NCI-H2196 (cell line): ENCODE data around the gene MED12L.
A peak's percentile ranks its signal among the peaks of the same experiment; 100 is the strongest.
"Not testable (repeated sequence)": the region's sequence is repeated elsewhere in the genome, so short reads cannot be mapped to it uniquely, and the experiment has no call there.

Experiments
- DNase-seq: peaks from one replicate; lab custom pipeline; 2025; ENCODE audit not compliant: unreplicated experiment; lab: John Stamatoyannopoulos, UW

Gene MED12L

DNA sequence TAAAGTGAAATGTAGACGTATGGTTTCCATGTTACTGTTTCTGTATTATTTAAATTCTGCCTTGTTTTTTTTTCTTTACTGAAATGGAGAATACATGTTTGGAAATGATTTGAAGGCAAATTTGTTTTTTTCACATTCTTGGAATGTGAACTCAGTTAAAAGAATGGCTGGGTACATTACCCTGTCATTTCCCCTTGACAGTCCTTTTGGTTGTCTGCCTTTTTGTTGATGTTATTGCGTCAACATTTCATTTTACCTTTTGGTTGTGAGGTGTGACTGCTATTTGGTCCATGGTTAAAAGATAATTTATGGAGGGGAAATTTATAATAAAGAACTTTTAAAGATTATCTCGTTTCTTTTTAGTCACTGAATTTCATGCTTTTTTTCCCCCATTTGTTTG, 120.7 kb downstream of the MED12L start:
- DNase-seq: no peak

- DNase-seq: no peak
Observed at GRCh38 chr3:151209654-151210053, 124.2 kb downstream of the MED12L start.

DNA sequence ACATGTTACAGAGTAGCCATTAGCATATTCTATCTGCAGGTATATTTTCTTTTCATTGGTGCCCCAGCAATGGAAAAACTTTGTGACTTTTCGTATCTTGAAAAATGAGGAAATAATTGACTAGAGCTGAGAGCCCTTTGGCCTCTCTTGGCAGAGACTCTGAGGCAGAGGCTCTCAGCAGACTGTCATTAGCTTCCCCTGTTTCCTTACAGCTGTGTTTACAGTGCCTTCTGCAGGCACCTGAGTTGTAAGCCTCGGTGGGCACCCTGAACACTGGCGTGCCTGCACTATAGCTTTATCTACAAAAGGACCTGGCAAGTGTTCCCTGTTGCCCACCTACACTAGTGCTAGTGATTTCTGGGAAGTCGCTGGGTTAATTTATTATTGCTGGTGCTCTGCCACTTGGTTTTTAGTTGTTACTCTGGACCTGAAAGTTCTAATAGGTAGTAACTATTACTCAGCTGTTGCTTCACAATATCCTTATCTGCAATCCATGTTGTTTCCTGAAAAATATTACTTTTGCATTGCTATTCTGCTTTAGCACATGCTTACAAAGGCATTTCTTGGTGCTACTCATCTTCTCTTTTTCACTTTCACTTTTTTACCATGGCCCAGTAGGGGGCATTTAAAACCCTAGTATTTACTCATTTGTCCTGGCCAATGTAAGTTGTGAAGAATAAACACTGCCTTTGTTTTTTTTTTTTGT, 125.4 kb downstream of the MED12L start:
- DNase-seq: no peak

- DNase-seq: no peak
Observed at GRCh38 chr3:151213151-151213550, 127.7 kb downstream of the MED12L start.

- no peak for DNase-seq
Observed at GRCh38 chr3:151213881-151214280, 128.4 kb downstream of the MED12L start.

- no peak for DNase-seq
Observed at GRCh38 chr3:151214459-151214858, 129.0 kb downstream of the MED12L start.

DNA sequence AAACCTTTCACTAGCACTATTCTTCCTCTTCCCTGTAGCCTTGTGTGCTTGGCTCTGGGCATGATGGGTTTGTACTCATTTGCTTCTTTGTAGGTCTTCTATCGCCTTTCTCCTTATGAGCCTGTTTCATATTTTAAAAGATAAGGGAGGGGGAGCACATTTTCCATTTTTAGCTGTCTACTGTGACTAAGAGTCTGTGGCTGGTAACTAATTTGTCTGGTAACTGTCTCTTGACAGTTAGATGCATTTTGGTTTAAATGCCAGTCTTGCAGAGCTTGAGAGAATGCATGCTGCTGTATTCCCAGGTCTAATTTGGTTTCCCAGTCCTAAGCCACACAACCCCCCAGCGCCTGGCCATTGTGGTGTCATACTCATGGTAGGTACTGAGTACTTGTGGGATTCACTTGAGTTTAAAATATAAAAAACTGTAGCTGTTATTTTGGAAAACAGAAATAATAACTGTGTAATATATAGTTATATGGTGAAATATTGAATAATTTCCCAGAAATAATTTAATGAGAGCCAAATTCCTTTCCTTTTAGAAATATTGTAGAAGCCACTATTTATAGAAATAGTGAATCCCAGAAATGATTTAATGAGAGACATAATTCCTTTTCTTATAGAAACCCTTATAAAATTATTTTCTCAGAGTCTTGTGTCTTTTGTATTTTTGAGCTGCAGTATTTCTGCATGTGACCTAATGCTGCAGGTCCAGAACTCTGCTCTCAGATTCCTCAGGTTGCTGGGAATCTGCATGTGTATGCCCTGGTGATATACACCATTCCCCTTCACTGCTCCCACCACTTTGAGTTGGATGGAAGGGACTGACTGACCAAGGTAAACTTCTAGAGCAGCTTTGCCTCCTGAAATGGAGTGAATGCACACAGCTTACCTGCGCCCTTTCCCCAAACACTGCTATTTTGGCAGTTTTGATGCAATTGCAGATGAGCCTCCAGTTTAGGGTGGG, 131.5 kb downstream of the MED12L start:
- no peak for DNase-seq

DNA sequence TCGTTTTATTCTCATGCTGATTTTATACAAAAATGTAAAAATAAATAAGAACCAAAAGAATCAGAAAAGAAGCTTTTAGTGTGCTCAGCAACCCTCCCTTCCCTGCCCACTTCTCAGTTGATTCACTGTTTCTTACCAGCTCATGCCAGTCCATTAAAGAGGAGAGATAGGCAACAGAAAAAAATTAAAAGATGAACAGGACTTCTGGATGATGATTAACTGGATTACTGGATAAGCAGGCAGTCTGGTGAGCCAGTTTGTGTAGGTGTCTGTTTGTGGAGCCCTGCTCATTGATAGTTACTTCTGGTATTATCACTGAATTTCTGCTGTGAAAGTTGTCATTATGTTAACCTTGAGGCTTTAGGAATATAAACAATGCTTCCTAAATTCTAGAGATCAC, 132.7 kb downstream of the MED12L start:
- no peak for DNase-seq

DNA sequence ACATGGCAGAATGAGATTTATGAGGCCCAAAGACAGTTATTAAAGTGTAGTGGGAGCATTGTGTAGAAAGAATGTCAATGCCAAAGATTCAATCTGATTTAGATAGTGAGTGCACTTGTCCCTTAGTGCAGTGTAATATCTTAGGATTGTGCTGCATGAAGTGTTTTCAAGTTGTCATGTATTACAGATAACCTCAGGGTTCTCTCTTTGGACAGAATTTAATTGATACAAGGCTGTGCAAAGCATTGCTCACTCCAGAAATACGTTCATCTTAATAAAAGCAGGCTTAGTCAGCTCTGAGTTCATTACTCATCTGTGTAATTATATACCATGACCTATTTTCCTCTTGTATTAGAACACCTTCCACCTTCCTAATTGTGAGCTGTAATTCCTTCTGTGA, 133.6 kb downstream of the MED12L start:
- DNase-seq: no peak

DNA sequence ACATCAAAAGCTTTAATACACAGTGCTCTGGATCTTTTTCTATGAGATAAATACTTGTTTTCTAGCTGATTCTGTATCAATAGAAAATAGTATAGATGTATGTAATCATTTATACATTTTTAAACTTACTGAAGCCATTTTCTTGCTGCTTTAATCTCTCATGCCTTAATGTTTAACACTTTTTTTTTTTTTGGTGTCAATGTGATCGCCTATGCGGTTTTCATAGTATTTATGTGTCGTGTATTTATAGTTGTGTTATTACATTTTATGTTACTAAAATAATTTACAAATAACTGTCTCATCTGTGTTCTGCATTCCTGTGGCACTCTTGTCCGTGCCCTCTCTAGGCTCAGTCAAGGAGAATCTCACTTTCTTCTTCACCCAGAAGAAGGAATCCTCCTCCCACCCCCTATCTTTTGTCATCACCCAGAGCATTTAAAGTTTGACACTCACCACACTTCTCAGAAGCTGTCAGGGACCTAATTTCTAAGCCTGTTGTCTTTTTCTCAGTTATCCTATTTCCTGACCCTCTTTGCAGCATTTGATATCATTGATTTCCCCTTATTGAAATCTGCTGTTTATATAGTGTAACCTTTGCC, 138.9 kb downstream of the MED12L start:
- DNase-seq: no peak

- no peak for DNase-seq
Observed at GRCh38 chr3:151225040-151225975, 139.8 kb downstream of the MED12L start.

- peak; percentile 64 for DNase-seq
Observed at GRCh38 chr3:151226088-151226563, 140.7 kb downstream of the MED12L start.

DNA sequence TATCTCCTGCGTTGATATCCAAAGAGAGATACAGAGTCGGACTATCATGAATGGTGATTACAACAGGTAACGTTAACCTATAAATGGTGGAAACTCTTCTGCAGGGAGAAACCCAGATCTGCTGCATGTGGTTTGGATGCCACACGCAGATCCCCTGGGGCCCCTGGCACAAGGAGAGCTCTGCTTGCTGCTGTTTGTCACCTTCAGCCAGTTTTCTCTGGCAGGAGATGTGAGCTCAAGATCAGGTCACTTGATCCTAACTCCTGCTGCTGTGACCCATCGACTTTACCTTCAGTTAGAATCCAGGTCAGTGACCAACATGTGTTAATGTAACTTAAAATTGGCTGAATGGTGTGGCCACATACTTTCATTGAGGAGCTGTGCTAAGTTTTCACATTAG, 141.4 kb downstream of the MED12L start:
- DNase-seq: no peak

DNA sequence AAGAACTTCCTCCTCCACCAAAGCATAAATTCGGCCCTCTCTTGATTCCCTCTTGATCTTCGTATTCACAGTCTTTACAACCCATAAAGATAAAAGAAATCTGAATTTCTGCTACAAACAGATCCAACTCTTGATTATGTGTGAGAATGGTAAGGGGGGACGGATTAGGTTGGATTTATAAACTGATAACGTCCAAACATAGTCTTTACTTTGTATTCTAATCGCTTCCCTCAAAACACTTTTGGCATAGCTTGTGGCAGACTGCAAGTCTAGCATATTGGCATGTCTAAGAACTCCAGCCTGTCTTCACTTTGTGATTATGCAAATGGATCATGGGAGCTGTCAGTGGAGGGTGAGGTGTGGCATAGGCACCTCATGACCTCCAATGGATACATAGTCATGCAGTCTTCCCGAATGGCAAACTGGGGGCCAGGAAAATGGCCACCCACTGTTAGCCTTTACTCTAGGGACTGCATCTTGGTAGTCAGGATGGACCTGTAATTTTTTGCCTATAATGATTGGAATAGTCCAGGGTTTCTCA, 141.9 kb downstream of the MED12L start:
- no peak for DNase-seq

GRCh38 chr3:151227807-151228665, 142.6 kb downstream of the MED12L start:
- DNase-seq: peak; percentile 84

GRCh38 chr3:151228666-151229040, 143.2 kb downstream of the MED12L start:
- DNase-seq: no peak

GRCh38 chr3:151230646-151231045, 145.2 kb downstream of the MED12L start:
- DNase-seq: no peak

DNA sequence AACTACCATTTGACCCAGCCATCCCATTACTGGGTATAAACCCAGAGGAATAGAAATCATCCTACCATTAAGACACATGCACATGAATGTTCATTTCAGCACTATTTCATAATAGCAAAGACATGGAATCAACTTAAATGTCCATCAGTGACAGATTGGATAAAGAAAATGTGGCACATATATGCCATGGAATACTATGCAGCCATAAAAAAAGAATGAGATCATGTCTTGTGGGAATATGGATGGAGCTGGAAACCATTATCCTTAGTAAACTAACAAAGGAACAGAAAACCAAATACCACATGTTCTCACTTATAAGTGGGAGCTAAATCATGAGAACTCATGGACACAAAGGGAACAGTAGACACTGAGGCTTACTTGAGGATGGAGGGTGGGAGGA, 146.9 kb downstream of the MED12L start:
- not testable (repeated sequence) for DNase-seq

GRCh38 chr3:151232991-151233390, 147.5 kb downstream of the MED12L start:
- no peak for DNase-seq
